GM23338 (cell line): ENCODE measurements around the gene BEST1. TPM values are rescaled to one million over a fixed set of nuclear protein-coding genes. Genes with fewer than 3 reads are reported as not detected.

Experiments
- ATAC-seq: fragments of 200-7000 bp; cut with Tn5 transposase; 3 replicates; pipeline ENCODE4 v1.9.1; 2020
- DNase-seq: peaks from one replicate; pipeline ENCODE4 v3.0.0-alpha.2; 2015; ENCODE audit warnings: low spot score
- H2AFZ ChIP-seq: fragments of 200-600 bp; sonication (generic); 2 replicates; pipeline ENCODE4 v1.8.0; 2016; ENCODE audit warnings: antibody characterized with exemption, mild to moderate bottlenecking, moderate library complexity
- H3F3A ChIP-seq: fragments of 200-600 bp; sonication (generic); replicated peaks from 2 replicates; pipeline ENCODE4 v1.8.0; 2017; ENCODE audit warnings: antibody characterized with exemption, mixed run types, low read depth
- H3K27ac ChIP-seq: fragments of 200-600 bp; sonication (generic); 2 replicates; pipeline ENCODE4 v1.6.1; 2016; ENCODE audit warnings: low read depth
- H3K27me3 ChIP-seq: fragments of 200-600 bp; sonication (generic); 2 replicates; pipeline ENCODE4 v1.8.0; 2016; ENCODE audit warnings: mild to moderate bottlenecking, mixed run types, moderate library complexity; ENCODE audit not compliant: insufficient read depth
- H3K36me3 ChIP-seq: fragments of 200-600 bp; sonication (generic); 2 replicates; pipeline ENCODE4 v1.8.0; 2016; ENCODE audit warnings: mild to moderate bottlenecking; ENCODE audit not compliant: insufficient read depth
- H3K4me1 ChIP-seq: fragments of 200-600 bp; sonication (generic); 2 replicates; pipeline ENCODE4 v1.8.0; 2016; ENCODE audit warnings: mild to moderate bottlenecking, moderate library complexity; ENCODE audit not compliant: insufficient read depth
- H3K4me2 ChIP-seq: fragments of 200-600 bp; sonication (generic); 2 replicates; pipeline ENCODE4 v1.7.1; 2017; ENCODE audit warnings: mixed run types
- H3K4me3 ChIP-seq: fragments of 200-600 bp; sonication (generic); 2 replicates; pipeline ENCODE4 v1.6.1; 2016; ENCODE audit warnings: mixed run types
- H3K79me2 ChIP-seq: fragments of 200-600 bp; sonication (generic); replicated peaks from 2 replicates; pipeline ENCODE4 v1.8.0; 2017; ENCODE audit warnings: mild to moderate bottlenecking; ENCODE audit not compliant: insufficient read depth
- H3K9me2 ChIP-seq: fragments of 200-600 bp; sonication (generic); 2 replicates; pipeline ENCODE4 v1.8.0; 2017; ENCODE audit not compliant: insufficient read depth
- H4K20me1 ChIP-seq: fragments of 200-600 bp; sonication (generic); replicated peaks from 2 replicates; pipeline ENCODE4 v1.8.0; 2017; ENCODE audit warnings: mild to moderate bottlenecking; ENCODE audit not compliant: insufficient read depth
- H3K27ac Mint-ChIP-seq: 2 replicates; pipeline ENCODE4 v1.8.0; 2020; ENCODE audit warnings: inconsistent platforms, mild to moderate bottlenecking, moderate library complexity, mixed read lengths
- H3K27me3 Mint-ChIP-seq: 3 replicates; pipeline ENCODE4 v1.8.0; 2022; ENCODE audit warnings: low read depth, mild to moderate bottlenecking, moderate library complexity, mixed read lengths, inconsistent platforms; ENCODE audit not compliant: insufficient read depth, poor library complexity
- H3K36me3 Mint-ChIP-seq: 3 replicates; pipeline ENCODE4 v1.8.0; 2021; ENCODE audit warnings: low read depth, mild to moderate bottlenecking, inconsistent platforms, moderate library complexity, mixed read lengths
- H3K4me1 Mint-ChIP-seq: 3 replicates; pipeline ENCODE4 v1.8.0; 2020; ENCODE audit warnings: mild to moderate bottlenecking, inconsistent platforms, mixed read lengths
- H3K4me3 Mint-ChIP-seq: 3 replicates; pipeline ENCODE4 v1.8.0; 2021; ENCODE audit warnings: moderate library complexity, mild to moderate bottlenecking, inconsistent platforms, mixed read lengths
- H3K9me3 Mint-ChIP-seq: 3 replicates; pipeline ENCODE4 v1.8.0; 2020; ENCODE audit warnings: moderate library complexity, mild to moderate bottlenecking, inconsistent platforms, mixed read lengths
- CREB1 ChIP-seq: fragments of 250-450 bp; sonication (Bioruptor Pico); IDR thresholded peaks from 2 replicates; pipeline ENCODE4 v1.5.0; 2020; ENCODE audit warnings: low read depth, mild to moderate bottlenecking, moderate library complexity
- ETS1 ChIP-seq: IDR thresholded peaks from 2 replicates; pipeline ENCODE4 v1.6.1; 2016; ENCODE audit warnings: antibody characterized with exemption
- EZH2 ChIP-seq: fragments of 200-600 bp; sonication (generic); IDR thresholded peaks from one replicate; pipeline ENCODE4 v1.8.0; 2017; ENCODE audit warnings: antibody characterized with exemption, mild to moderate bottlenecking, low read depth; ENCODE audit not compliant: unreplicated experiment
- EZH2phosphoT487 ChIP-seq: fragments of 200-600 bp; sonication (generic); IDR thresholded peaks from one replicate; pipeline ENCODE4 v1.8.1; 2018; ENCODE audit warnings: antibody characterized with exemption; ENCODE audit not compliant: unreplicated experiment
- JUNB ChIP-seq: IDR thresholded peaks from one replicate; pipeline ENCODE4 v1.6.1; 2016; ENCODE audit warnings: antibody characterized with exemption; ENCODE audit not compliant: unreplicated experiment
- NANOG ChIP-seq: IDR thresholded peaks from 2 replicates; pipeline ENCODE4 v1.6.1; 2016; ENCODE audit warnings: antibody characterized with exemption, borderline replicate concordance
- POLR2AphosphoS5 ChIP-seq: IDR thresholded peaks from 2 replicates; pipeline ENCODE4 v1.6.1; 2016; ENCODE audit warnings: antibody characterized with exemption, low read depth
- STAT1 ChIP-seq: IDR thresholded peaks from one replicate; pipeline ENCODE4 v1.6.1; 2016; ENCODE audit warnings: antibody characterized with exemption; ENCODE audit not compliant: unreplicated experiment
- ZNF114 ChIP-seq: fragments of 250-450 bp; sonication (Bioruptor Pico); IDR thresholded peaks from 2 replicates; pipeline ENCODE4 v1.5.0; 2020; ENCODE audit warnings: mild to moderate bottlenecking, moderate library complexity
- ZNF331 ChIP-seq: fragments of 250-450 bp; sonication (Bioruptor Pico); IDR thresholded peaks from 2 replicates; pipeline ENCODE4 v1.5.0; 2020; ENCODE audit warnings: low read depth, mild to moderate bottlenecking, moderate library complexity
- polyA plus RNA-seq: library from polyadenylated mRNA; unstranded; fragments of >200 nt; fragmentation: Nextera tagmentation; extraction: Ambion mirVana; gene quantifications from 2 replicates; pipeline ENCODE4 v1.2.1, GENCODE V29; 2016
- total RNA-seq: library from RNA; depleted of rRNA; stranded (reverse); fragments of >200 nt; shearing (Covaris generic); gene quantifications from 2 replicates; pipeline ENCODE4 v1.2.3, GENCODE V29; 2014
- TF ChIP-seq, protein P1 (sequence below), 2 experiments: fragments of 200-600 bp in 1 of 2; sonication (generic) in 1 of 2; conservative IDR thresholded peaks; 2 replicates each; pipeline versions ENCODE4 v1.5.1 to v1.6.1; 2016 to 2017; ENCODE audit warnings: antibody characterized with exemption in 2 of 2, low read depth in 2 of 2, mild to moderate bottlenecking in 2 of 2, moderate library complexity in 1 of 2
- TF ChIP-seq, protein P2 (sequence below): fragments of 250-450 bp; sonication (Bioruptor Pico); IDR thresholded peaks from 2 replicates; pipeline ENCODE4 v1.5.0; 2020; ENCODE audit warnings: mild to moderate bottlenecking, moderate library complexity
- TF ChIP-seq, protein P3 (sequence below): IDR thresholded peaks from one replicate; pipeline ENCODE4 v1.6.1; 2018; ENCODE audit warnings: antibody characterized with exemption; ENCODE audit not compliant: unreplicated experiment

Gene BEST1
- total and polyA plus RNA-seq, 2 experiments from 2014 or later, result 0.35 to 0.44 TPM

GRCh38 chr11:62000539-62001446 is 50.6 kb downstream of the BEST1 start:
- Mint-ChIP-seq H3K4me1 (peaks cover 11% of the 10 kb centered on the region; the same call in 2 of the 3 replicates), H3K27me3 (peaks cover 2% of the 10 kb centered on the region), H3K36me3 (peaks cover 20% of the 10 kb centered on the region), H3K27ac (no peak overlapping the region), H3K9me3 (peaks cover 27% of the 10 kb centered on the region), H3K4me3 (no peak overlapping the region)
- DNase-seq (no peak), ATAC-seq (no peak)
- Histone ChIP-seq H3K4me3 (no peak overlapping the region), H3K27me3 (no peaks in the 10 kb centered on the region), H3K36me3 (0 out of 2 replicates have a peak, but pooled peaks cover 6% of the 10 kb centered on the region), H2AFZ (peak overlapping the region; percentile 18; the same call in 1 of the 2 replicates), H3K79me2 (no peaks in the 10 kb centered on the region), H4K20me1 (no peaks in the 10 kb centered on the region), H3K4me1 (no peaks in the 10 kb centered on the region), H3F3A (no peaks in the 10 kb centered on the region), H3K4me2 (no peak overlapping the region), H3K27ac (no peak overlapping the region), H3K9me2 (no peaks in the 10 kb centered on the region; the same call in 1 of the 2 replicates)
- no peak for TF ChIP-seq JUNB
- no peak for TF ChIP-seq POLR2AphosphoS5
- TF ChIP-seq EZH2, result no peak
- no peak for TF ChIP-seq EZH2phosphoT487
- TF ChIP-seq ETS1, result no peak
- TF ChIP-seq, protein P1, sequence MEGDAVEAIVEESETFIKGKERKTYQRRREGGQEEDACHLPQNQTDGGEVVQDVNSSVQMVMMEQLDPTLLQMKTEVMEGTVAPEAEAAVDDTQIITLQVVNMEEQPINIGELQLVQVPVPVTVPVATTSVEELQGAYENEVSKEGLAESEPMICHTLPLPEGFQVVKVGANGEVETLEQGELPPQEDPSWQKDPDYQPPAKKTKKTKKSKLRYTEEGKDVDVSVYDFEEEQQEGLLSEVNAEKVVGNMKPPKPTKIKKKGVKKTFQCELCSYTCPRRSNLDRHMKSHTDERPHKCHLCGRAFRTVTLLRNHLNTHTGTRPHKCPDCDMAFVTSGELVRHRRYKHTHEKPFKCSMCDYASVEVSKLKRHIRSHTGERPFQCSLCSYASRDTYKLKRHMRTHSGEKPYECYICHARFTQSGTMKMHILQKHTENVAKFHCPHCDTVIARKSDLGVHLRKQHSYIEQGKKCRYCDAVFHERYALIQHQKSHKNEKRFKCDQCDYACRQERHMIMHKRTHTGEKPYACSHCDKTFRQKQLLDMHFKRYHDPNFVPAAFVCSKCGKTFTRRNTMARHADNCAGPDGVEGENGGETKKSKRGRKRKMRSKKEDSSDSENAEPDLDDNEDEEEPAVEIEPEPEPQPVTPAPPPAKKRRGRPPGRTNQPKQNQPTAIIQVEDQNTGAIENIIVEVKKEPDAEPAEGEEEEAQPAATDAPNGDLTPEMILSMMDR (conservative IDR thresholded peaks at IDR 0.05; ENCODE audit: low read depth in 2 of 2), result no peak
- TF ChIP-seq, protein P2, sequence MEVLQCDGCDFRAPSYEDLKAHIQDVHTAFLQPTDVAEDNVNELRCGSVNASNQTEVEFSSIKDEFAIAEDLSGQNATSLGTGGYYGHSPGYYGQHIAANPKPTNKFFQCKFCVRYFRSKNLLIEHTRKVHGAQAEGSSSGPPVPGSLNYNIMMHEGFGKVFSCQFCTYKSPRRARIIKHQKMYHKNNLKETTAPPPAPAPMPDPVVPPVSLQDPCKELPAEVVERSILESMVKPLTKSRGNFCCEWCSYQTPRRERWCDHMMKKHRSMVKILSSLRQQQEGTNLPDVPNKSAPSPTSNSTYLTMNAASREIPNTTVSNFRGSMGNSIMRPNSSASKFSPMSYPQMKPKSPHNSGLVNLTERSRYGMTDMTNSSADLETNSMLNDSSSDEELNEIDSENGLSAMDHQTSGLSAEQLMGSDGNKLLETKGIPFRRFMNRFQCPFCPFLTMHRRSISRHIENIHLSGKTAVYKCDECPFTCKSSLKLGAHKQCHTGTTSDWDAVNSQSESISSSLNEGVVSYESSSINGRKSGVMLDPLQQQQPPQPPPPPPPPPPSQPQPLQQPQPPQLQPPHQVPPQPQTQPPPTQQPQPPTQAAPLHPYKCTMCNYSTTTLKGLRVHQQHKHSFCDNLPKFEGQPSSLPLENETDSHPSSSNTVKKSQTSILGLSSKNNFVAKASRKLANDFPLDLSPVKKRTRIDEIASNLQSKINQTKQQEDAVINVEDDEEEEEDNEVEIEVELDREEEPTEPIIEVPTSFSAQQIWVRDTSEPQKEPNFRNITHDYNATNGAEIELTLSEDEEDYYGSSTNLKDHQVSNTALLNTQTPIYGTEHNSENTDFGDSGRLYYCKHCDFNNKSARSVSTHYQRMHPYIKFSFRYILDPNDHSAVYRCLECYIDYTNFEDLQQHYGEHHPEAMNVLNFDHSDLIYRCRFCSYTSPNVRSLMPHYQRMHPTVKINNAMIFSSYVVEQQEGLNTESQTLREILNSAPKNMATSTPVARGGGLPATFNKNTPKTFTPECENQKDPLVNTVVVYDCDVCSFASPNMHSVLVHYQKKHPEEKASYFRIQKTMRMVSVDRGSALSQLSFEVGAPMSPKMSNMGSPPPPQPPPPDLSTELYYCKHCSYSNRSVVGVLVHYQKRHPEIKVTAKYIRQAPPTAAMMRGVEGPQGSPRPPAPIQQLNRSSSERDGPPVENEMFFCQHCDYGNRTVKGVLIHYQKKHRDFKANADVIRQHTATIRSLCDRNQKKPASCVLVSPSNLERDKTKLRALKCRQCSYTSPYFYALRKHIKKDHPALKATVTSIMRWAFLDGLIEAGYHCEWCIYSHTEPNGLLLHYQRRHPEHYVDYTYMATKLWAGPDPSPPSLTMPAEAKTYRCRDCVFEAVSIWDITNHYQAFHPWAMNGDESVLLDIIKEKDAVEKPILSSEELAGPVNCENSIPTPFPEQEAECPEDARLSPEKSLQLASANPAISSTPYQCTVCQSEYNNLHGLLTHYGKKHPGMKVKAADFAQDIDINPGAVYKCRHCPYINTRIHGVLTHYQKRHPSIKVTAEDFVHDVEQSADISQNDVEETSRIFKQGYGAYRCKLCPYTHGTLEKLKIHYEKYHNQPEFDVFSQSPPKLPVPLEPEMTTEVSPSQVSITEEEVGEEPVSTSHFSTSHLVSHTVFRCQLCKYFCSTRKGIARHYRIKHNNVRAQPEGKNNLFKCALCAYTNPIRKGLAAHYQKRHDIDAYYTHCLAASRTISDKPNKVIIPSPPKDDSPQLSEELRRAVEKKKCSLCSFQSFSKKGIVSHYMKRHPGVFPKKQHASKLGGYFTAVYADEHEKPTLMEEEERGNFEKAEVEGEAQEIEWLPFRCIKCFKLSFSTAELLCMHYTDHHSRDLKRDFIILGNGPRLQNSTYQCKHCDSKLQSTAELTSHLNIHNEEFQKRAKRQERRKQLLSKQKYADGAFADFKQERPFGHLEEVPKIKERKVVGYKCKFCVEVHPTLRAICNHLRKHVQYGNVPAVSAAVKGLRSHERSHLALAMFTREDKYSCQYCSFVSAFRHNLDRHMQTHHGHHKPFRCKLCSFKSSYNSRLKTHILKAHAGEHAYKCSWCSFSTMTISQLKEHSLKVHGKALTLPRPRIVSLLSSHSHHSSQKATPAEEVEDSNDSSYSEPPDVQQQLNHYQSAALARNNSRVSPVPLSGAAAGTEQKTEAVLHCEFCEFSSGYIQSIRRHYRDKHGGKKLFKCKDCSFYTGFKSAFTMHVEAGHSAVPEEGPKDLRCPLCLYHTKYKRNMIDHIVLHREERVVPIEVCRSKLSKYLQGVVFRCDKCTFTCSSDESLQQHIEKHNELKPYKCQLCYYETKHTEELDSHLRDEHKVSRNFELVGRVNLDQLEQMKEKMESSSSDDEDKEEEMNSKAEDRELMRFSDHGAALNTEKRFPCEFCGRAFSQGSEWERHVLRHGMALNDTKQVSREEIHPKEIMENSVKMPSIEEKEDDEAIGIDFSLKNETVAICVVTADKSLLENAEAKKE, result no peak
- TF ChIP-seq, protein P3, sequence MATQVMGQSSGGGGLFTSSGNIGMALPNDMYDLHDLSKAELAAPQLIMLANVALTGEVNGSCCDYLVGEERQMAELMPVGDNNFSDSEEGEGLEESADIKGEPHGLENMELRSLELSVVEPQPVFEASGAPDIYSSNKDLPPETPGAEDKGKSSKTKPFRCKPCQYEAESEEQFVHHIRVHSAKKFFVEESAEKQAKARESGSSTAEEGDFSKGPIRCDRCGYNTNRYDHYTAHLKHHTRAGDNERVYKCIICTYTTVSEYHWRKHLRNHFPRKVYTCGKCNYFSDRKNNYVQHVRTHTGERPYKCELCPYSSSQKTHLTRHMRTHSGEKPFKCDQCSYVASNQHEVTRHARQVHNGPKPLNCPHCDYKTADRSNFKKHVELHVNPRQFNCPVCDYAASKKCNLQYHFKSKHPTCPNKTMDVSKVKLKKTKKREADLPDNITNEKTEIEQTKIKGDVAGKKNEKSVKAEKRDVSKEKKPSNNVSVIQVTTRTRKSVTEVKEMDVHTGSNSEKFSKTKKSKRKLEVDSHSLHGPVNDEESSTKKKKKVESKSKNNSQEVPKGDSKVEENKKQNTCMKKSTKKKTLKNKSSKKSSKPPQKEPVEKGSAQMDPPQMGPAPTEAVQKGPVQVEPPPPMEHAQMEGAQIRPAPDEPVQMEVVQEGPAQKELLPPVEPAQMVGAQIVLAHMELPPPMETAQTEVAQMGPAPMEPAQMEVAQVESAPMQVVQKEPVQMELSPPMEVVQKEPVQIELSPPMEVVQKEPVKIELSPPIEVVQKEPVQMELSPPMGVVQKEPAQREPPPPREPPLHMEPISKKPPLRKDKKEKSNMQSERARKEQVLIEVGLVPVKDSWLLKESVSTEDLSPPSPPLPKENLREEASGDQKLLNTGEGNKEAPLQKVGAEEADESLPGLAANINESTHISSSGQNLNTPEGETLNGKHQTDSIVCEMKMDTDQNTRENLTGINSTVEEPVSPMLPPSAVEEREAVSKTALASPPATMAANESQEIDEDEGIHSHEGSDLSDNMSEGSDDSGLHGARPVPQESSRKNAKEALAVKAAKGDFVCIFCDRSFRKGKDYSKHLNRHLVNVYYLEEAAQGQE, result no peak
- TF ChIP-seq ZNF114 (CRISPR knock-in tag), result no peak
- TF ChIP-seq ZNF331, result no peak
- TF ChIP-seq STAT1, result no peak
- no peak for TF ChIP-seq NANOG
- no peak for TF ChIP-seq CREB1 (CRISPR knock-in tag)
